Adrenal gland (tissue), 5 donors: ENCODE results near the gene CDC14B.

ENCODE experiments used
- POLR2A ChIP-seq, 2 donors: fragments of 450-650 bp; IDR thresholded peaks; one replicate each; pipeline ENCODE4 v1.6.1; 2017; ENCODE audit warnings: antibody characterized with exemption in 2 of 2, mild to moderate bottlenecking in 2 of 2, moderate library complexity in 1 of 2
- TF ChIP-seq, protein P1 (sequence below), 6 experiments: fragments of 450-650 bp in 4 of 6; fragments of 200-600 bp in 2 of 6; sonication (generic) in 1 of 6; IDR thresholded peaks; 1 replicate in 5 of 6; 2 replicates in 1 of 6; pipeline versions ENCODE4 v1.5.1 to v1.8.0; 2016 to 2021; ENCODE audit warnings: antibody characterized with exemption in 6 of 6, mild to moderate bottlenecking in 2 of 6, moderate library complexity in 1 of 6
- donor health status: DM: no; HTN: no; CAD: no.

DNA sequence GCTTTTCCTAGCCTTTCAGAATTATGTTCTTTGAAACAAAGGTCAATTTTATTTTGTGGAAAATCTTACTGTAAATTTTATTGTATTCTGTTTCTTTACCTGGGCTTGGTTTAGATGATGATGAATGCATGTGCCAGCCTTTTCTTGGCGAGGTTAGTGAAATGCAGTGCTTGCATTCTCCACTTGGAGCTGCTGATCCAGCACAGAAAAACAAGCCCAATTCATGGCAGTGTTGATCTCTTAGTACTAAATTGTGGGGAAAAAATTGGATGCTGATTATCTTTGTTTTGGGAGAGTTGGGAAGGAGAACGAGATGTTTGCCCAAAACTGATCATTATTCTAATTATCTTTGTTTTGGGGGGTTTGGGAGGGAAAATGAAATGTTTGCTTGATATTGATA lies 166.0 kb downstream of the CDC14B start:
- TF ChIP-seq, protein P1, sequence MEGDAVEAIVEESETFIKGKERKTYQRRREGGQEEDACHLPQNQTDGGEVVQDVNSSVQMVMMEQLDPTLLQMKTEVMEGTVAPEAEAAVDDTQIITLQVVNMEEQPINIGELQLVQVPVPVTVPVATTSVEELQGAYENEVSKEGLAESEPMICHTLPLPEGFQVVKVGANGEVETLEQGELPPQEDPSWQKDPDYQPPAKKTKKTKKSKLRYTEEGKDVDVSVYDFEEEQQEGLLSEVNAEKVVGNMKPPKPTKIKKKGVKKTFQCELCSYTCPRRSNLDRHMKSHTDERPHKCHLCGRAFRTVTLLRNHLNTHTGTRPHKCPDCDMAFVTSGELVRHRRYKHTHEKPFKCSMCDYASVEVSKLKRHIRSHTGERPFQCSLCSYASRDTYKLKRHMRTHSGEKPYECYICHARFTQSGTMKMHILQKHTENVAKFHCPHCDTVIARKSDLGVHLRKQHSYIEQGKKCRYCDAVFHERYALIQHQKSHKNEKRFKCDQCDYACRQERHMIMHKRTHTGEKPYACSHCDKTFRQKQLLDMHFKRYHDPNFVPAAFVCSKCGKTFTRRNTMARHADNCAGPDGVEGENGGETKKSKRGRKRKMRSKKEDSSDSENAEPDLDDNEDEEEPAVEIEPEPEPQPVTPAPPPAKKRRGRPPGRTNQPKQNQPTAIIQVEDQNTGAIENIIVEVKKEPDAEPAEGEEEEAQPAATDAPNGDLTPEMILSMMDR (IDR thresholded peaks at IDR 0.05): peak; percentile 30 to 61 (median 46)
- TF ChIP-seq POLR2A (IDR thresholded peaks at IDR 0.05): no peak
